SJSA1 (cell line): ENCODE results near the gene PTGR1. TPM values are rescaled to one million over a fixed set of nuclear protein-coding genes. Genes with fewer than 3 reads are reported as not detected.
A peak's percentile ranks its signal among the peaks of the same experiment; 100 is the strongest.

Experiments
- DNase-seq, 2 experiments: peaks; one replicate each; pipeline ENCODE4 v3.0.0-alpha.2; 2015 to 2020; ENCODE audit warnings: low spot score in 2 of 2, low read depth in 1 of 2
- H3K27ac ChIP-seq: fragments of 250-450 bp; sonication (Bioruptor Pico); 2 replicates; pipeline ENCODE4 v1.5.1; 2020; ENCODE audit warnings: mild to moderate bottlenecking, moderate library complexity
- H3K27me3 ChIP-seq: fragments of 250-450 bp; sonication (Bioruptor Pico); replicated peaks from 2 replicates; pipeline ENCODE4 v1.5.1; 2020; ENCODE audit warnings: mild to moderate bottlenecking, moderate library complexity
- H3K36me3 ChIP-seq: fragments of 250-450 bp; sonication (Bioruptor Pico); 2 replicates; pipeline ENCODE4 v1.5.1; 2020; ENCODE audit warnings: mild to moderate bottlenecking
- H3K4me1 ChIP-seq: fragments of 250-450 bp; sonication (Bioruptor Pico); replicated peaks from 2 replicates; pipeline ENCODE4 v1.6.1; 2021; ENCODE audit warnings: mild to moderate bottlenecking
- H3K4me3 ChIP-seq: fragments of 250-450 bp; sonication (Bioruptor Pico); 2 replicates; pipeline ENCODE4 v1.5.1; 2020; ENCODE audit warnings: mild to moderate bottlenecking
- H3K9me3 ChIP-seq: fragments of 250-450 bp; sonication (Bioruptor Pico); replicated peaks from 2 replicates; pipeline ENCODE4 v1.5.1; 2020; ENCODE audit warnings: mild to moderate bottlenecking
- total RNA-seq: library from RNA; depleted of rRNA; stranded (reverse); fragments of >200 nt; shearing (Covaris generic); gene quantifications from 2 replicates; pipeline ENCODE4 v1.2.3, GENCODE V29; 2014; rRNA removed

The PTGR1 gene
- 86.8 and 152 TPM in 2 replicates for total RNA-seq

DNA sequence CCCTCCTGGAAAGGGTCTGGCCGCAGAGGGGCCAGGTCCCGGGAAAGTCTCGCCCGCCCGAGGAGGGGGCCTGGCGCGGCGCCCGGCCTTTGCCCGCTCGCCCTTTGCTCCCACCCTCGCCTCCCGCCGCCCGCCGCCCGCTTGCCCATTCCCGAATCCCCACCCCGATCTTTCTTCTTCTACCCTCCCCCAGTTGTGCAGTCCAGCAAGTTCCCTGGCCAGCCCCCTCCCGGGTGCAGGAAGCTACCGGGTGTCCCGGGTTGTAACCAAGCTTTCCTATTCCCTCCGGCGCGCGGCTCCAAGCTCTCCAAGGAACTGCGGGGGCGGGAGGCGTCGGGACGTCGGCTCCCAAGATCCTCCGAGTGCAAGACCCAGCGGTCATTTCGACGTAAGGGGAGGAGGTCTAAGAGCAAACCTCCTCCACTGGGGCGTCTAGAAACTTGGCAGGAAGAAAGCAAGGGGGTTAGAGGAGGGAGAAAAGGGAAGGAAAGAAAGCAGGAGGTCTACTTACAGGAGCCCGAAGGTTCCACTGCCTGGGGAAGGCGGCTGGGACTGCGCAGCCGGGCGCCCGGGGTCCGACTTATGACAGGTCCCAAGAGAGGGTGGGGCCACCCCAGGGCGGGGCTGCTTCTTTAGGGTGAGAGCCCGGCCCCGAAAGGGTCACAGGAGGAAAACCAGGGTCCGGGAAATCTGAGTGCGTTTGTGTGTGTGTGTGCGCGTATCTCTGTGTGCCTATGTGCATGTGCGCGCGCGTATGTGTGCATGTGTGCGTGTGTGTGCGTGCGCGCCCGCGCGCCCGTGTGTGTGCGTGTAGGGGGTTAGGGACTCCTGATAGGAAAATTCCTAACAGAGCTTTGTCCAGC, at the start of gene PTGR1:
TSS of gene PTGR1 (minus strand) at position 556 of the 863 bp plus-strand sequence. CDS start 2,225 bp downstream, outside the sequence.
- no peaks in the 10 kb centered on the region for H3K27me3 ChIP-seq
- H3K9me3 ChIP-seq, result no peaks in the 10 kb centered on the region
- peak within 1 kb of the TSS; percentile 24 for H3K27ac ChIP-seq

DNA sequence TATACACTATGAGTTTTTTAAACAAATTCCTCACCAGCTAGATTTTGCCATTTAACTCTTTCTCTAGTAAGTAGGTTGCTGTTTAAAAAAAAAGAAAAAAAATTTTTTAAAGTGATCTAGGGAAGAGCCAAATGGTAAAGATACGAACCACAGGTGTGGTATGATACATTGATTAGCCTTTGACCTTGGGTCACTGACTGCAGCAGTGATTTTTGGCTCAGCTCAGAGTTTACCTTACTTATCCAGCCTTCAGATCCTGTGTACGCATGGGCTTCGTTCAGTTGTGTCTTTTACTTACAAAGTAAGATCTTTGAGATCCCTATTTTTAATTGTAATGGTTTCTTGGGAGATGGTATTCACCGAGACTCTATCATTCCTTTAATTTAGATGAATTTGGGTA, 49.6 kb upstream of the PTGR1 start:
- Histone ChIP-seq H3K4me3 (no peak overlapping the region), H3K27ac (no peak overlapping the region), H3K36me3 (peaks cover 35% of the 10 kb centered on the region), H3K4me1 (no peaks in the 10 kb centered on the region), H3K9me3 (no peaks in the 10 kb centered on the region), H3K27me3 (no peaks in the 10 kb centered on the region)
- DNase-seq, result no peak

More for the DNA sequence above, at the start of gene PTGR1:
- Histone ChIP-seq H3K4me1 (peaks cover 4% of the 10 kb centered on the region; the same call in 1 of the 2 replicates), H3K36me3 (peaks cover 24% of the 10 kb centered on the region), H3K4me3 (peak within 1 kb of the TSS; percentile 46)
- peak; percentile 72 to 86 for DNase-seq

DNA sequence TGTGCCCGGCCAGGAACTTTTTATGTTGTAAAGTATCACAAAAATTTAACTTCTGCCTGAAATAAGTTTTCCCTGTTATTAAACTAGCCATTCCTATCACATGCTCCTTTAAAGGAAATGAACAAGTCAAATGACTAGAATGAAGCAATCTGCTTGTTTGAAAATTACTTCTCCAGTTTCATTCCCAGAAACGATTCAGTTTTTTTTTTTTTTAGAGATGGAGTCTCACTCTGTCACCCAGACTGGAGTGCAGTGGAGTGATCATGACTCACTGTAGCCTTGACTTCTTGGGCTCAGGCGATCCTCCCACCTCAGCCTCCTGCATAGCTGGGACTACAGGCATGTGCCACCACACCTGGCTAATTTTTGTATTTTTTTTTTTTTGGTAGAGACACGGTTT, 48.6 kb upstream of the PTGR1 start:
- Histone ChIP-seq H3K27me3 (no peaks in the 10 kb centered on the region), H3K36me3 (peaks cover 35% of the 10 kb centered on the region), H3K4me1 (no peaks in the 10 kb centered on the region), H3K27ac (no peak overlapping the region), H3K9me3 (no peaks in the 10 kb centered on the region), H3K4me3 (no peak overlapping the region)
- no peak for DNase-seq

DNA sequence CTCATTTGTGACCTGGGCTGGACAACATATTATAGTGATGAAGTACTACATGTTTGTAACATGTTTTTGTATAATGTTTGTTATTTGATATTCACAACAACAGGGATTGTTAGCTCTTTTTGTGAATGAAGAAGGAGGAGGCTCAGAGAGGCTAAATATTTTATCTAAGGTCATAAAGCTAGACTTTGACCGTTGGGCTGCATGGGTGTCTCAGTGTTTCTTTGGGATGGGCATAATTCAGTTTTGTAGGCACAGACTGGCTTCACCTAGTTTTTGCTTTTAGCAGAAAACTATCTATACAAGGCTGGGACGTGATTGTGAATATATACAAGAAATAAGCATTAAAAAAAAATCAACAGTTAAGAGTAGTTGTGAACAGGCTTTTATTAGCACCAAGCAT, 47.0 kb upstream of the PTGR1 start:
- Histone ChIP-seq H3K4me3 (no peak overlapping the region), H3K27me3 (no peaks in the 10 kb centered on the region), H3K9me3 (no peaks in the 10 kb centered on the region), H3K4me1 (no peaks in the 10 kb centered on the region), H3K36me3 (peaks cover 38% of the 10 kb centered on the region), H3K27ac (no peak overlapping the region)
- DNase-seq, result no peak

DNA sequence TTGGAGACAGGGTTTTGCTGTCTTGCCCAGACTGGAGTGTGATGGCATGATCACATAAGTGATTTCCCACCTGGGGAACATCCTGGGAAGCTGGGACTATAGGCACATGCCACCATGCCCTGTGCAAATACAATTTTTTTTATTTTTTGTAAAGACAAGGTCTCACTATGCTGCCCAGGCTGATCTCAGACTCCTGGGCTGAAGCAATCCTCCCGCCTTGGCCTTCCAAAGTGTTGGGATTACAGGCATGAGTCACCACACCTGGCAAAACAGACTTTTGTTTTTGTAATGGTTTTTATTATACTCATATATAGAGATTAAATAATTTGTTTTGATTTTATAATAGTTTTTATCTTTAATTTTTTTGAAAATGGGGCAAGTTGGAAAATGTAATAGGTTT, 46.4 kb upstream of the PTGR1 start:
- Histone ChIP-seq H3K4me1 (no peaks in the 10 kb centered on the region), H3K4me3 (no peak overlapping the region), H3K27ac (no peak overlapping the region), H3K27me3 (no peaks in the 10 kb centered on the region), H3K36me3 (peaks cover 38% of the 10 kb centered on the region), H3K9me3 (no peaks in the 10 kb centered on the region)
- DNase-seq, result no peak

DNA sequence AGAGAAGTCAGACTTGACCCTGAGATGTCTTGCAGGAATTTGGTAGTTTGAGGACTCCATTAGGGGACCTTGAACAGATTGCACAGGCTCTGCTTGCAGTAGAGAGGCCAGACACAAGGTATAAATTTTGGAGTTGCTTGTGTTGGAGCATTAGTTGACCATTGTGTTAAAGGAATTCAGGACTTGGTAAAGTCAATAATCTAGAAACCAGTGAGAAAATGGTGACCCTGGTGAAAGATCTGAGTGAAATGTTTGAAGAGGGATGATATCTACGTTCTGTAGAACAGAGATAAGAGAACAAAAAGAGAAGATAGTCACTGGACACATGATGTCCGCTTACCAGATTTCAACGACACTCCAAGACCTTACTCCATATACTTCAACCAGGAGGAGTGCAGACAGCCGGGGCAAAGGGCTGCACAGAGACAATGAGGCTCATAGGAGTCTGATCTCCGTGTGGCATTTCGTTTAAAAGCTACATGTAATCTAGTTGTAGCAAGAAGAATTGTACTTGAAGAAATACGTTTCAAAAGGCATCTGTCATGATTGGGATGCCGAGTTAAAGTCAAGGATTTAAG, 44.8 kb upstream of the PTGR1 start:
- no peaks in the 10 kb centered on the region for H3K4me1 ChIP-seq
- no peaks in the 10 kb centered on the region for H3K9me3 ChIP-seq
- no peaks in the 10 kb centered on the region for H3K27me3 ChIP-seq
- no peak for DNase-seq
- H3K4me3 ChIP-seq, result no peak overlapping the region
- peaks cover 31% of the 10 kb centered on the region for H3K36me3 ChIP-seq
- H3K27ac ChIP-seq, result no peak overlapping the region

DNA sequence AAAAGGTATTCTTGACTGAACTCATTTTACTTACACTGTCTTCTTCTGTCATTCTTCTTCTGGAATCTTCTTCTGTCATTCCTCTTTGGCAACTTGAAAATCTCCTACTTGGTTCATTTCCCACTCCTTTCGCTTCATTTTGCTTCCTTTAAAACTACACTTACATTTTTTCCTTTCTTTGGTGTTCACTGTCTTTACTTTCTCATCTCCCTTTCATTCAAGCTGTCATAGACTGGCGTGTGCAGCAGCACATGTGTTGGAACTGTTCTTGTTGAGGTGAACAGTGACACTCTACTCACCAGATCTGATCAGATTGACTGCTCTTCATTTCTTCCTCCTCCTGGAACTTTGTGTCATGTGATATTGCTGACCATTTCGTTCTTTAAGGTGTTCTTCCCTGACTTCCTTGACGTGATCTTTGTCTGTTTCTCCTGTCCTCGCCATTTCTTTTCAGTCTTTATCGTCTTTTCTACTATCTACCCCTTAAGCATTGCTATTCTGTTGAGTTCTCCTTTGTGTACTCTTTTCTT, 38.0 kb upstream of the PTGR1 start:
- Histone ChIP-seq H3K9me3 (no peaks in the 10 kb centered on the region), H3K27ac (no peak overlapping the region), H3K36me3 (no peaks in the 10 kb centered on the region), H3K4me1 (no peaks in the 10 kb centered on the region), H3K4me3 (no peak overlapping the region), H3K27me3 (no peaks in the 10 kb centered on the region)
- DNase-seq, result no peak

DNA sequence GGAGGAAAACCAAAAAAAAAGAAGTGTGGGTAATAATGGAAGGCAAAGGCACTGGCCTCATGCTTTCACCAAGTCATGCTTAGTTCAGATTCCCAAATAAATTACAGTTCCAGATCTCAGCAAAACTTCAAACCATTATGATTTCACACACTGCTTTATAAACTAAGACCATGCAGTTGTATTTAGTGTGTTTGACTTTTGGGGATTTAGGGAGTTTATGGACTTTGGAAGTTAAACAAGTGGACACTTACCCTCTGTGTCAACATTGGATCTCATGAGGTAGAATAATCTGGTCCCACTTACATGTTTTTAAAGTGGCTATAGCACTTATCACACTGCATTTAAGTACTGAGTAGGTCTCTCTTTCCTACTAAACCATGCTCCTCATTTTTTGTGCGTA, 35.4 kb upstream of the PTGR1 start:
- Histone ChIP-seq H3K4me1 (peaks cover 6% of the 10 kb centered on the region), H3K36me3 (peaks cover 6% of the 10 kb centered on the region), H3K27ac (no peak overlapping the region), H3K4me3 (no peak overlapping the region), H3K9me3 (no peaks in the 10 kb centered on the region), H3K27me3 (no peaks in the 10 kb centered on the region)
- no peak for DNase-seq

DNA sequence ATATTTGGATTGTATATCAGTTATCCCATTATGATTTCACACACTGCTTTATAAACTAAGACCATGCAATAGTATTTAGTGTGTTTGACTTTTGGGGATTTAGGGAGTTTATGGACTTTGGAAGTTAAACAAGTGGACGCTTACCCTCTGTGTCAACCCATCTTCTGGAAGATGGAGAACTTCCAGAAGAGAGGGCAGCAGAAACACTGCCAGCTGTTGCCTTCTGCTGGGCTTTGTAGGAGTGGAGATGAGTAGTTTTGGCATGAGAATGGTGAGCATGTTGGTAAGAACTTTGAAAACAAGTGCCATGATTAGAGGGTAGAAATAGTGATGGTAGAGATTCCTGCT, 33.9 kb upstream of the PTGR1 start:
- H3K36me3 ChIP-seq, result peaks cover 6% of the 10 kb centered on the region
- DNase-seq, result no peak
- H3K4me3 ChIP-seq, result no peak overlapping the region
- peaks cover 6% of the 10 kb centered on the region for H3K4me1 ChIP-seq
- H3K27me3 ChIP-seq, result no peaks in the 10 kb centered on the region
- no peaks in the 10 kb centered on the region for H3K9me3 ChIP-seq
- H3K27ac ChIP-seq, result no peak overlapping the region

DNA sequence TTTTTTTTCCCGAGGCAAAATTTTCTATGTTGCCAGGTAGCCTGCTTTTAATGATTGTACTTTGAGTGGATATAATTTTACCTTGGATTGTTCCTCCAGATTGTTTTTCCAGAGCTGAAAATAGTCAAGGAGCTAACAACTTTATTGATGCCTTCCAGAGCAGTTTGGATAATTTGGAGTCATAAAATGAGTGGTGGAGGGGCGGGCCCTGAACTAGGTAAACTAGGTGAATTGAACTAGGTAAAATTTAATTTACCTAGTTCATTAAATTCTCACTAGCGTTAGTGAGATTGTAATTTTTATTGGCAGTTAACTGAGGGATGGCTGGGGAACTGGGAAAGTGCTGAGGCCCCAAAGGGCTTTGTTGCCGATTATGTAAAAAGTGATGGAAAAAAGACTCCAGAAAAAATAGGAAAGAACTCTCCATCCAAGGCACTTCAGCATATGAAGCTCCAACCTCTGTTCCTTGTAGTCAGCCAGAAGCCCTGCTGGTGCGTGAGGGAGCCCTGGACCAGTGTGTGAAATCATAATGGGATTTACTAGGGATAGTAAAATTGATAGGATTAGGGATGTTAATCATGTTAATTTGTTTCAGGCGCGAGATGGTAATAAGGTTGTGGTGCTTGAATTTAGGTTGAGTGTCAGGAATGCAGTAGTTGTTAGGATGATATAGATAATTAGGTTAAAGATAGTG, 33.4 kb upstream of the PTGR1 start:
- DNase-seq, result no peak
- Histone ChIP-seq H3K27me3 (no peaks in the 10 kb centered on the region), H3K4me3 (no peak overlapping the region), H3K36me3 (peaks cover 6% of the 10 kb centered on the region), H3K9me3 (no peaks in the 10 kb centered on the region), H3K27ac (no peak overlapping the region), H3K4me1 (peaks cover 6% of the 10 kb centered on the region)

DNA sequence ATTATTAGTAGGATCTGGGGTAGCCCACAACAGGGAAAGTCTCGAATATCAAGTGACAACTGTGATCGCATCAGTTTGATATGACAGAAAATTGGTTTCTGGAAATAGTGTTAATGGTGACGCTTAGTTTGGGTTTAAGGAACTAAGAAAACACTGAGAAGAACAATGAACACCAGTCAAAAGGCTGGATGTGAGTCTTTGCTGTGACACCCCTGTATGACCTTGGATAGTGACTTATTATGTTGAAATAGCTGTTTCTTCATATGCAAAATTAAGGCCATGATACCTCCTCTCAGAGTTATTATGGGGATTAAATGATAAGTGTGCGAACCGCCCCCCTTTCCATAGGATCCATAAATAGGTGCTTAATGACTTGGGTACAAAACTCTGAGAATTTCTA, 32.6 kb upstream of the PTGR1 start:
- Histone ChIP-seq H3K27me3 (no peaks in the 10 kb centered on the region), H3K9me3 (no peaks in the 10 kb centered on the region), H3K4me3 (peak overlapping the region; percentile 91), H3K36me3 (peaks cover 6% of the 10 kb centered on the region), H3K4me1 (peaks cover 6% of the 10 kb centered on the region), H3K27ac (peak overlapping the region; percentile 53; the same call in 1 of the 2 replicates)
- no peak for DNase-seq

DNA sequence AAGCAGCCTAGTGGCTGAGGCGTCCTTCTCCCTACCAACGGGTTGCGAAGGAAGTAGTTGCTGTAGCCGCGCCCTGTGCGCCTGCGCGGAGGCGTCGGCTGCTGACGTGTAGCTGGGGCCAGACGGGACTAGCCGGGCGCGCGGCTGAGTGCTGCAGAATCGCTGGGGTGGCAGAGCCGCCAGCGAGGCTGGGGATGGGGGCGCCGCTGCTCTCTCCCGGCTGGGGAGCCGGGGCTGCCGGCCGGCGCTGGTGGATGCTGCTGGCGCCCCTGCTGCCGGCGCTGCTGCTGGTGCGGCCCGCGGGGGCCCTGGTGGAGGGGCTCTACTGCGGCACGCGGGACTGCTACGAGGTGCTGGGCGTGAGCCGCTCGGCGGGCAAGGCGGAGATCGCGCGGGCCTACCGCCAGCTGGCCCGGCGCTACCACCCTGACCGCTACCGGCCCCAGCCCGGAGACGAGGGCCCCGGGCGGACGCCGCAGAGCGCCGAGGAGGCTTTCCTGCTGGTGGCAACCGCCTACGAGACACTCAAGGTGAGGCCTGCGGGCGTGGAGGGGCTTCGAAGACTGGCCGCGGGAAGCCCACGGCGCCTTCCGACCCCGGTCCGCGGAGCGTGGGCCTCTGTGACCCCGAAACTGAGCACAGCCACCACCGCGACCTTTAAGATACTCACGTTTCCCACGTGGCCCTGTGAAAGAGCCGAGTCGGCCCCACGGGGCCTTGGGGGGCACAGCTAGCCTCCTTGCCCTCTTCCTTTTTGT, 31.9 kb upstream of the PTGR1 start, which contains the start of gene DNAJC25:
TSS of gene DNAJC25 (plus strand) at position 121 of the 758 bp plus-strand sequence. CDS start at position 195, 74 bp downstream.
- Histone ChIP-seq H3K27ac (peak within 1 kb of the TSS; percentile 53), H3K4me3 (peak within 1 kb of the TSS; percentile 91), H3K4me1 (peaks cover 6% of the 10 kb centered on the region), H3K36me3 (peaks cover 6% of the 10 kb centered on the region), H3K9me3 (no peaks in the 10 kb centered on the region), H3K27me3 (no peaks in the 10 kb centered on the region)
- peak; percentile 91 to 97 for DNase-seq

DNA sequence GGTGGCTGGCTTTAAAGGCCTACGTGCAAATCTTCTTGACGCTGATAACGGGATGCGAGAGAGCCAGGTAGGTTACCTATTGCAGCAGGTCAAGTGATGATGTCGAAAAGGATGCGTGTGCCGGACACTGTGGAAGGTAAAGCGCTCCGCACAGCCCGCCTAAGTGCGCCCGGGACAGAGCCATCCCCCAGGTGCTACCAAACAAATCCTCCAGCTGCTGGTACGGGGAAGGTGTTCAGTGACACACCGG, 31.4 kb upstream of the PTGR1 start:
- H3K27ac ChIP-seq, result no peak overlapping the region
- H3K4me3 ChIP-seq, result peak overlapping the region; percentile 91
- no peaks in the 10 kb centered on the region for H3K9me3 ChIP-seq
- DNase-seq, result no peak
- peaks cover 6% of the 10 kb centered on the region for H3K36me3 ChIP-seq
- no peaks in the 10 kb centered on the region for H3K27me3 ChIP-seq
- H3K4me1 ChIP-seq, result peaks cover 6% of the 10 kb centered on the region
